Ishikawa (cell line): ENCODE data around the gene CNTN4.

Experiments
- CEBPB ChIP-seq: IDR thresholded peaks from 2 replicates; pipeline ENCODE4 v1.6.1; 2012
- CREB1 ChIP-seq: IDR thresholded peaks from 2 replicates; pipeline ENCODE4 v1.6.1; 2012; ENCODE audit warnings: low read depth
- EGR1 ChIP-seq: IDR thresholded peaks from 2 replicates; pipeline ENCODE4 v1.6.1; 2012
- EP300 ChIP-seq: IDR thresholded peaks from 2 replicates; pipeline ENCODE4 v1.6.1; 2012; ENCODE audit warnings: borderline replicate concordance
- FOXM1 ChIP-seq: IDR thresholded peaks from 2 replicates; pipeline ENCODE4 v1.6.1; 2012; ENCODE audit warnings: low read depth, borderline replicate concordance
- NFIC ChIP-seq: IDR thresholded peaks from 2 replicates; pipeline ENCODE4 v1.6.1; 2012
- RAD21 ChIP-seq: IDR thresholded peaks from 2 replicates; pipeline ENCODE4 v1.6.1; 2012; ENCODE audit warnings: low read depth
- REST ChIP-seq: IDR thresholded peaks from 2 replicates; pipeline ENCODE4 v1.6.1; 2012; ENCODE audit warnings: low read depth, mild to moderate bottlenecking
- TAF1 ChIP-seq: IDR thresholded peaks from 2 replicates; pipeline ENCODE4 v1.6.1; 2012; ENCODE audit warnings: low read depth, mild to moderate bottlenecking
- TCF12 ChIP-seq: IDR thresholded peaks from 2 replicates; pipeline ENCODE4 v1.6.1; 2012; ENCODE audit warnings: low read depth
- TEAD4 ChIP-seq: IDR thresholded peaks from 2 replicates; pipeline ENCODE4 v1.6.1; 2012
- USF1 ChIP-seq: IDR thresholded peaks from 2 replicates; pipeline ENCODE4 v1.6.1; 2012
- YY1 ChIP-seq: IDR thresholded peaks from 2 replicates; pipeline ENCODE4 v1.6.1; 2012; ENCODE audit warnings: low read depth
- ZBTB7A ChIP-seq: IDR thresholded peaks from 2 replicates; pipeline ENCODE4 v1.6.1; 2012; ENCODE audit warnings: low read depth
- TF ChIP-seq, protein P1 (sequence below): IDR thresholded peaks from 2 replicates; pipeline ENCODE4 v1.6.1; 2012

The CNTN4 gene

GRCh38 chr3:2300938-2301337, 202.3 kb downstream of the CNTN4 start:
- TF ChIP-seq CREB1 (no peak), USF1 (no peak), CEBPB (no peak), ZBTB7A (no peak), TCF12 (no peak)
- TF ChIP-seq, protein P1, sequence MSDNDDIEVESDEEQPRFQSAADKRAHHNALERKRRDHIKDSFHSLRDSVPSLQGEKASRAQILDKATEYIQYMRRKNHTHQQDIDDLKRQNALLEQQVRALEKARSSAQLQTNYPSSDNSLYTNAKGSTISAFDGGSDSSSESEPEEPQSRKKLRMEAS = no peak

DNA sequence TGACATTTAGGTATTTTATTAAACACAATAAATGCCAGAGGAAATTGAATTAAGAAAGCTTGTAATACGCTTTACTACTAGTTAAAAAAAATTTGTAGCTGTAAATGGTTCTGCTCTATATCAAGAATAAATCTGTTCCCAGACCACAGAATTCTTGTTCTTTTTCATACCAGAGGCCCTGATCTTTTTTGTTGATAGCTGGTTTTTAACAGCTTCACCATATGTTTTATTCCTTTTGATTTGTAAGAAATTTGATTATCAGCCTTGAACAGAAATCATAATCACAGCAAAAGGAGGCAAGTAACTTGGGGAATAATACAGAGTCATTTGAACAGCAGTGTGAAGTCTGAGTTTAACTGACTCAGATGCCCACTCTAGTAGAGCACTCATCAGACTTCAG, 202.7 kb downstream of the CNTN4 start:
- TF ChIP-seq, protein P1 = no peak
- TF ChIP-seq USF1 = no peak
- TF ChIP-seq RAD21 = no peak
- no peak for TF ChIP-seq EGR1
- no peak for TF ChIP-seq TCF12
- TF ChIP-seq ZBTB7A = no peak
- no peak for TF ChIP-seq NFIC
- TF ChIP-seq TEAD4 = no peak
- no peak for TF ChIP-seq EP300
- no peak for TF ChIP-seq FOXM1
- no peak for TF ChIP-seq YY1
- TF ChIP-seq REST = no peak
- no peak for TF ChIP-seq TAF1
- no peak for TF ChIP-seq CREB1
- no peak for TF ChIP-seq CEBPB

DNA sequence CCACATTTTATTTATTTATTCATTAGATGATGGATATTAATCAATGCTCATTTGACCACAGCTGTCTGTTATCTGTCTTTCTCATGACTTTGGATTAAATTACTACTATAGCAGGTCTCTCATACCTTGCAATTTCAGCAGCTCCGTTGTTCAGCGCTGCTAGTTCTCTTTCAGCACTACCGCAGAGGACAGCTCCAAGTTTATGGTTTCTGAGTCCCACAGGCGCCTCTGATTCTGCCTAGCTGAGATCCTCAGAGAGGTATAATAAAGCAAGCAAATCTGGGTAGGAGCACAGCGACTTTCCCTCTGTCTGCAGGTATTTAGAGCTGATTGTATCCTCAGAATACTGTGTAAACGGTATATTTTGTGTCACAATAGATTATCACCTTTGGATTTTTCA, 204.9 kb downstream of the CNTN4 start:
- peak; percentile 77 for TF ChIP-seq REST
- no peak for TF ChIP-seq TEAD4
- TF ChIP-seq USF1 = no peak
- TF ChIP-seq EGR1 = no peak
- TF ChIP-seq, protein P1 = no peak
- TF ChIP-seq EP300 = no peak
- no peak for TF ChIP-seq FOXM1
- TF ChIP-seq TAF1 = no peak

- no peak for TF ChIP-seq TAF1
Observed at GRCh38 chr3:2311022-2311421, 212.4 kb downstream of the CNTN4 start.

DNA sequence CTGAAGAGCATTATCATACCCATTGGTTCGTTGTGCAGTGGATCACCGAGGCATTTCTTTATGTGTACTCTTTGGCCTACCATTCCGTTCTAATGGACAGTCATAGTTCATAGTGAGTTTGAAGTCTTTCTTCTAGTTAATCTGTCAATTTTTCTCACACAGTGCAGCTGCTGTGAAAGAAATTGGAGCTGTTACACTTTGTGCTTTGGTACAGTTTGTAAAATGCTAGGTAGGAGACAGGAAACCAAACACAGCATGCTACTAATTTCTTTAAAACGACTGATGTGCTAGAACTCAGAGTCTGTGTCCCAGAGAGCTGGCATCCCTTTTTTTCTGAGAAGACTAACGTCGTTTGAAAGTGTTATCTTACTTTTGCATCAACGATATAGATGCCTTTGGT, 218.9 kb downstream of the CNTN4 start:
- TF ChIP-seq TCF12 = no peak
- TF ChIP-seq ZBTB7A = no peak

GRCh38 chr3:2334921-2335320, 236.3 kb downstream of the CNTN4 start:
- TF ChIP-seq CREB1 (no peak), CEBPB (no peak), REST (no peak), TEAD4 (no peak), RAD21 (no peak), YY1 (no peak)
